Measurements from ENCODE around the gene CPNE2.
"Not testable (repeated sequence)": the region's sequence is repeated elsewhere in the genome, so short reads cannot be mapped to it uniquely, and the experiment has no call there.

Gene CPNE2

DNA sequence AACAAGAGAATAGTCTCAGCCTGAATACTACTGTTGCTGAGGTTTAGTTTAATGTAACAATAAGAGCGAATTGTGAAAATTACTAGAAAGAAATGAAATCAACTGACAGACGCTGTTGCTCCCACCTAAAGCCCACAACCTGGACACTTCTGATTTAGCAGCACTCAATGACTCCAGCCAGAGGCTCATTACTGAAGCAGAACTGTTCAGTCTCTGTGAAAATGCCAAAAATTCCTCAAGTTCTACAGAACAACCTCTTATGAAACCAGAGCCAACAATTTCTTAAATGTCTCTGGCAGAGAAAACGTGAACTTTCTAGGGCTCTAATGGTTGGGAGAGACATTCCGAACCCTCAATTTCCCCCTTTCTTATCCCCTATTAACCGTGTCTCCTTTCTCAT is 83.5 kb downstream of the CPNE2 start:
- FAIRE-seq = no peak

DNA sequence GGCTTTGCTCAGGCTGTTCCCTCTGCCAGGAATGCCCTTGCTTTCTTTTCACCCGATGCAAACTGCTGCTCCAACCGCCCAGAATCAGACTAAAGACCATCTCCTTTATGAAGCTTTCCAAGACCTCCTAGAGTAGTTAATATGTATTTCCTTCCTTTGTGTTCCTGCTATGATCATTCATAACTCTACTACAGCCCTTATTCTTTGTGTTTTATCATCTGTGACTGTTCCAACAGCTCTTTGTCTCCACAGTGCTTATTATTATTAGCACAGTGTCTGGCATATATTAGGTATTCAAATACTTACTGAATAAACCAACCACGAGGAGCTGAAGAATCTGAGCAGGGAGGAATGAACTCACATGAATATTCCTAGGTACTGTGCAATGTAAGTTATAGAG is 85.8 kb downstream of the CPNE2 start:
- no peak for FAIRE-seq

DNA sequence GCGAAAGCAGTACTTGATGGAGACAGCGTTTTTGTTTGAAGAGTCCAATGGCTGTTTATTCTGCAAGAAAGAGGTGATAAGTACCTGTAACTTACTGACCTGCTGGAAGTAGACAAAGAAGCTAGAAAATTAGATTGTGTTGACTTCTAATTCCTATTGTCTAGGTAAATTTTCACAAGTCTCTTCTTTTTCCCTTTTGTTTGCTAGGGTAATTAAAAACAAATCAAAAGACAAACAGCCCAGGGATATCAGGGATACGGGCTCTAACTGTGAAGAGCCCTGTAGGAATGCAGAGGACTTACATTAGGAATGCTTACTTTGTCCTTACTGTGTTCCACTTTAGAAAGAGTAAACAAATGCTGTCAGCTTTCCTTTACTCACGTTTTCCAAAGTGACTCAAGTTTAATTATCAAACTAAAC is 86.4 kb downstream of the CPNE2 start:
- FAIRE-seq = no peak

DNA sequence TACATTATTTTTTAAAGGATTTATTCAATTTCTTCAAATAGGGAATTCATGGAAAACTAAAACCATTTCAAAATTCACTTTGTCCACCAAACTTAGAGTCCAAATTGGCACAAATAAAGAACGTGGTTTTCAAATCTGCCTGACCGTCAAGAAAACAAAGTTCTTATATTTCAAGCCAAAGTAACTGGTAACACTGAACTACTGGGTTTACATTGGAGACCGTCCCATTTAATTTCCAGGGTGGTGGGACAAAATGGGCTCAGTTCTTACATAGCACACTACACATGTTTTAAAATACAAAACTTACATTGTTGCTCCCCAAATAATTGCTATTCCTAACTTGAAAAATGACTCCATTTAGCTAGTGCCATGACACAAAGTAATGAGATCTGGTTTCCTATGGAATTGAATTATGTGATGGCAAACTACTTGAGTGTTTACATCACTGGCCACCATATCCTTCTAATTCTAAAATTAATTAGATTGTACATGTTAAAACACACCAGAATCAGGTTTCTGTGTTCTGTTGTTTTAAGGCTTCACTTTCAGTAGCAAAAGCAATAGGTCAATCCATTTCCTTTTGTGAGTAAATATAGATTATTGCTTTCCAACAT is 86.9 kb downstream of the CPNE2 start:
- FAIRE-seq = no peak

DNA sequence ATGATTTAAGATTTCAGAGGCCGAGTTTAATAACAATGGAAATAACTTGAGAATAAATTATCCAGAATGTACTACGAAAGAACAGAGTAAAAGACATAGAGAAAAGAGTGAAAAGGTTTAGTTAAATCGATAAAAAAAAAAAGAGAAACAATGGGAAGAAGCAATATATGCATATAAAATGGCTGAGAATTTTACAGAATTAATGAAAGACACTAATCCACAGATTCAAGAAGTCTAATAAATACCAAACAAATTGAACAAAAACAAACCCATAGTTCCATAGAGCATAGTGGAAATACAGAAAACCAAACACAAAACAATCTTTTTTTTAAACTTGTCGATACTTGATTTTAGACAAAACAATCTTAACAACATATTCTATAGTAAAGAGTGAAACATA is 91.7 kb downstream of the CPNE2 start:
- FAIRE-seq = no peak

DNA sequence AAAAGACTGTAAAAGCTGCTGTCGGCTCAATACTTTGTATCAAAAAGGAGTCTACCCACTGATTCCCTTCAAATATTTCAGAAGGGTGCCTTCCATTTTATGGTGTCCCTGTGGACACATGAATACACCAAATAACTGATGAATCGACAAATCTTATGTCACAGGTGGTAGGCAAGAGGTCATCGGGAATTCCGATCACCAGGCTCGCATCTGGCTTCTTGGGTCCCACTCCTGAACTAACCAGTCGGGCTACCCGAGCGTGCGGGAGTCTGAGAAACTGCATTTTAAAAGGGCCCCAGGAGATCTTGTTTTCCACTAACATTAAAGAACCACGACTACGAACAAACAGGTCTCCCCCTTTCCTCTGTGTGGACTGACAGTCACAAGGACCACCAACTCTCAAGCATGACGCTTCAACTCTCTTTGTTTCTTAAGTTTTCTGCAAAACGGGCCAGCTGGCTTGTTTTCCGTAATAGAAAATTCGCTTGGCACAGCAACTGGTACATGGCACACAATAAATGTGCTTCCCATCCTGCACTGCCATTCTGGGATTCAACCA is 92.6 kb downstream of the CPNE2 start:
- no peak for FAIRE-seq

DNA sequence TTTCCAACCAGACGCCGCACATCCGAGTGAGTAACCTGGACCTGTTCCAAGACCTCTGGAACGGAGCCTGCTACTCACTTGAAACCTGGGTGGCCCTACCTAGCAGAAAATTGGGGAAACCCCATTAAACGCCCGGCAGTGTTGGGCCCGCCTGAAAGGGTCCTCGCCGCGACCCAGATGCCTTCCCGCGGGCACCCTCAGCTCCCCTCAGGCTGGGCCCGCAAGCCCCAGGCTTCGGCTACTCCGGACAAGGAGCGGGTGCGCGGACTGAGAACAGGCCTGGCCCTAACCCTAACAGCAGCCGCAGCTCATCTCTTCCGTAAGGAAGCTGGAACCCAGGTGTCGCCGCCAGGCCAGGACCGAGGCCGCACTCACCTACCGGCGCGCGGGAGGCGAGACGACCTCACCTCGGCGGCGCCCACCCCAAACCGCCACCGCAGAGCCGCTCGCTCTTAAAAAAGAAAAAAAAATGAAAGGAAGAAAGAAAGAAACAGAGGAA is 93.1 kb downstream of the CPNE2 start:
- FAIRE-seq = no peak

DNA sequence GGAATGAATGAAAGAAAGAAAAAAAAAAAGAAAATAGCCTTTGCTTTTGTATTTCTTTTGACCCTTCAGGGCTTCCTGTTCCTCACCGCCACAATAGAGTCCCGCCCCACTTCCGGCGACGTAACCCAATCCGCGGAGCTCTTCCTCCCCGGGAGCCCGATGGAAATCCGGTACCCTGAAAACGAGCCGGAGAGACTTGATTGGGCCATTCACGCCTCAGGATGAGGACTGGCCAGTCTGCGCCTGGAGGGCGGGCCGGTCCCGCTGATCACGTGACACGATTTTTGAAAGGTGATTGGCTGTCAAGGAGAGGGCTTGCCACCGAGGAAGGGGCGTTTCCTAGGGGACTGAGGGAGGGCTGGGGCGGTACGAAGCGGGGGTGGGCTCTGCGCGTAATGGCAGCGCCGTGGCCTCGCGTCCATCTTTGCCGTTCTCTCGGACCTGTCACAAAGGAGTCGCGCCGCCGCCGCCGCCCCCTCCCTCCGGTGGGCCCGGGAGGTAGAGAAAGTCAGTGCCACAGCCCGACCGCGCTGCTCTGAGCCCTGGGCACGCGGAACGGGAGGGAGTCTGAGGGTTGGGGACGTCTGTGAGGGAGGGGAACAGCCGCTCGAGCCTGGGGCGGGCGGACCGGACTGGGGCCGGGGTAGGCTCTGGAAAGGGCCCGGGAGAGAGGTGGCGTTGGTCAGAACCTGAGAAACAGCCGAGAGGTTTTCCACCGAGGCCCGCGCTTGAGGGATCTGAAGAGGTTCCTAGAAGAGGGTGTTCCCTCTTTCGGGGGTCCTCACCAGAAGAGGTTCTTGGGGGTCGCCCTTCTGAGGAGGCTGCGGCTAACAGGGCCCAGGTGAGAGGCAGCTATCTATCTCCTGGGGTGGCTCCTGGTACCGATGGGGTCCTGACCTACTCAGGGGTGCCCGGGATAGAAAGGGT is 93.8 kb downstream of the CPNE2 start, which contains the start of the genes PSME3IP1 and RSPRY1:
TSS of gene PSME3IP1 (minus strand) at position 95 of the 927 bp plus-strand sequence. CDS start 12,185 bp downstream, outside the sequence.
TSS of gene RSPRY1 (plus strand) at position 385 of the 927 bp plus-strand sequence. CDS start 18,330 bp downstream, outside the sequence.
- FAIRE-seq = peak; percentile 99

DNA sequence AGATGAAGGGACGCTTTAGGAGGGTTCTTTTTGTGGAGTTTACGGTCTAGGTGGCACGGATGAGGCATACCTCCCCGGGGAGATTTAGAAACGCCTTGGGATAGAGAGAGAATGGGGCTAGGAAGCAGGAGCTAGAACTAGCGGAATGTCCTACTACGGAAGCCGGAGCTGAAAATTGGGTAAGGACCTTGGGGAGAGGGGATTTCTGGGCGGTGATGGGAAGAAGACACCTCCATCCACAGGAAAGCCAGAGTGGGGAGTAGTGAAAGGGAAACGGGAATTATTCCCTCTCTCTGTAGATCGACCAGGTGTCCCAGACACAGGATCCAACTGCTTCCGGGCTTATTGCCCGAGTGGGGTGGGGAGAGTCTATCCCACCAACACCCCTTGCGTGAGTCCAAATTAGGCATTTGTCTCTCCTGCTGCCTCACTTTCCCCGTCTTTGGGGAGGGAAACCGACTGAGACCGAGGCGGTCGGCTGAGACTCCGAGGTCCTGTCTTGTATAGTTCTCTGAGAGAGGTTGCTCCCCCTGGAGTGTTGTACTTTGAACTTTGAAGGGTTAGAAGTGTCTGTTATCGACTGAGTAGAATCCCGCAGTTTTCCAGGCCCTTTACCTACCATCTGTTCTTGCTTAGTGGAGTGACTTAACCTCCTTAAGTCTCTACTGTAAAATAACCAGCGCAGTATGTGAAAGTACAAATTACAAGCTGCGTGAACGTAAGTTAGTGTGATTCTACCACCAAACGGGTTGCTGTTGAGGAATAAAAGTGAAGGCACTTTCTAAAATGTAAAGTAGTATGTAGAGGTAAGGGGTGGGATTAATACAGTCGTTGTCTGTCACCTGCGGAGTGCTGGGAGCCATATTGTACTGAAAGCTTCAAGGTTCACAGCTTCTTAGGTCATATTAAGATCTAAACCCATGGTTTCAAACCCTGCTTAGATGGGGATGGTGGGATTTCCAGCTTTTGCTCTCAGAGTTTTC is 94.8 kb downstream of the CPNE2 start:
- no peak for FAIRE-seq

DNA sequence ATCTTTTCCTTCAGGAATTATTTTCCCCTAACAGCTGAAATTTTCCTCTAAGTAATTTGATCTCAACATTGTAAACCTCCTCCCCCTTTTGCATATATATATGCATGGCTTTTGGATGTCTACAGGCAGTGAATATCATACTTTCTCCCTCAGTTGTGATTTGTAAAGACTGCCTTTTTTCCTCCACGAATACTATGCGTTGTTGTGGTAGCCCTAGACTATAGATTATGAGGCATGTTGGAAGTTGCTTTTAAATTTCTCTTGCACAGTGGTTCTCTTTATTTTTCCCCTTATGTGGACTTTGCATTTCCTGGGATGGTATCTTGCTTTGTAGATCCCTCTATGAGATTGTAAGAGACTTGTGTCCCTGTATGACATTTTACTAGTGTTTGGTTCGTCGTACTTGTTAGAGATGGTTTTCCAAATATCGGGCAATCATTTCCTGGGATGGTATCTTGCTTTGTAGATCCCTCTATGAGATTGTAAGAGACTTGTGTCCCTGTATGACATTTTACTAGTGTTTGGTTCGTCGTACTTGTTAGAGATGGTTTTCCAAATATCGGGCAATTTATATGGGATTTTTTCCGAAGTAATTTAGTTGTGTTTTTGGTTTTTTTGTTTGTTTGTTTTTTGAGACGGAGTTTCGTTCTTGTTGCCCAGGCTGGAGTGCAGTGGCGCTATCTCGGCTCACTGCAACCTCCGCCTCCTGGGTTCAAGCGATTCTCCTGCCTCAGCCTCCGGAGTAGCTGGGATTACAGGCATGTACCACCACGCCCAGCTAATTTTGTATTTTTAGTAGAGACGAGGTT is 95.7 kb downstream of the CPNE2 start:
- FAIRE-seq = not testable (repeated sequence)

DNA sequence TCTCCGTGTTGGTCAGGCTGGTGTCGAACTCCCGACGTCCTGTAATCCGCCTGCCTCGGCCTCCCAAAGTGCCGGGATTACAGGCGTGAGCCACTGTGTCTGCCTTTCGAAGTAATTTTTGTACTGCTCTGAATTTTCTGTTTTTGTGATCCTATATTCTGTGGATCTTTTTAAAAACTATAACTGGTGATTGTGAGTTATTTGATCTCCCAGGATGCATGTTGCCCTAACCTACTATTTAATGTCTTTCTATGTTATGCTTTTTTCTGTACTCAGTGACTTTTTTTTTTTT is 96.3 kb downstream of the CPNE2 start:
- FAIRE-seq = no peak

DNA sequence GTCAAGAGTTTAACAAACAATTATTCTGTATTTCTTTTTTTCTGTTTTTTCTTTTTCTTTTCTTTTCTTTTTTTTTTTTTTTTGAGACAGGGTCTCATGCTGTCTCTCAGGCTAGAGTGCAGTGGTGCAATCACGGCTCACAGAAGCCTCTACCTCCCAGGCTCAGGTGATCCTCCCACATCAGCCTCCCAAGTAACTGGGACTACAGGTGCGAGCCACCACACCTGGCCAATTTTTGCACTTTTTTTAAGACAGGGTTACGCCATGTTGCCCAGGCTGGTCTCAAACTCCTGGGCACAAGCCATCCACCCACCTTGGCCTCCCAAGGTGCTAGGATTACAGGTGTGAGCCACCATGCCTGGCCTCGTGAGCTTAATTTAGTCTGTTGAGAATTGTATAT is 97.1 kb downstream of the CPNE2 start:
- FAIRE-seq = not testable (repeated sequence)

DNA sequence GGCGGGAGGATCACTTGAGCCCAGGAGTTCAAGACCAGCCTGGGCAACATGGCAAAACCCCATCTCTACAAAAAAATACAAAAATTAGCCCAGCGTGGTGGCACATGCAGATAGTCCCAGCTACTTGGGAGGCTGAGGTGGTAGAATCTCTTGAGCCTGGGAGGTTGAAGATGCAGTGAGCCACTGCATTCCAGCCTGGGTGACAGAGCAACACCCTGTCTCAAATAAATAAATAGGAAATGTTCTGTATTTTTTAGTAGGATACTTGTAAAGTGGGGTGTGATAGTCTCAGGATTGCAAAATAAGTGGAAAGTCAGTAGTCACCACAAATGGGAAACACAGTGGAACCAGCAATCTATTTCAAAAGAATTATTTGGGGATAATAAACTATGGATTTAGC is 97.8 kb downstream of the CPNE2 start:
- FAIRE-seq = no peak

DNA sequence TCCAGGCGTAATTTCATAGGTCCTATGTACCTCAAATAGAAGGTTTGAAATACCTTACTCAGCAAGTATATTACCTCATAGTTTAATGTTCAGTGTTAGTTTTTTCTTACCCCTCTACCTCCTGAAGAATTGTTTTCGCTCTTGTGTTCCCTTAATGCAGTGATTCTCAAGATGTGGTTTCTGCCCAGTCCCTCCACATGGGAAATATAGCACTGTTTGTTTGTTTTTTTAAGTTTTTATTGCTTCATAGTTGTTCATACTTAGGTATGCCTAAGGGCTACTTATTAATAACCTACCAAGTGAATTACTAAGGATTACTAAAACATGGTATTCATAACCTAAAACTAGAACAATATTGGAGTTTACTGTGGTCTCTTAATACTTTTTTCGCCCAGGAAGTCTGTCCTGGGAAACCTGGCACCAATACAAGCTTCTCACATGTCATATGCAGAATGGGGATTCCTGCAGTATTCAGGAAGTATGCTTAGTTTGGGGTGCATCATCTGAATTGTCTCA is 98.7 kb downstream of the CPNE2 start:
- FAIRE-seq = no peak

DNA sequence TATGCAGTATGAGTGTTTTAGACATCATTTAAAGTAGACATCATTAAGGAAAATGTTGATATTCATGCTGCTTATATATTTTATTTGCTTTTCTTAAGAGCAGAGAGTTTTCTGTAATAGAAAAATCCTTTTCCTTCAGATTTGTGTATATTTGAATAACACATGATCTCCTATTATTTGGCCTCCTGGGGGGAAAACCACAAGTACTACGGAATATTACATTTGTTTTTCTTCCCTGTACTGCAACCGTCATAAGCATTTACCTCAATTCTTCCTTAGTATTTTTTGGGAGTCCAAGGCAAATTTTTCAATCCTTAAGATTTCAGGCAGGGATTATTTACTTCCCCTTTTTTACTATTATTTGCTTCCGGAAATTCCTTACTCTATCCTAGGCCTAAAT is 99.8 kb downstream of the CPNE2 start:
- no peak for FAIRE-seq

DNA sequence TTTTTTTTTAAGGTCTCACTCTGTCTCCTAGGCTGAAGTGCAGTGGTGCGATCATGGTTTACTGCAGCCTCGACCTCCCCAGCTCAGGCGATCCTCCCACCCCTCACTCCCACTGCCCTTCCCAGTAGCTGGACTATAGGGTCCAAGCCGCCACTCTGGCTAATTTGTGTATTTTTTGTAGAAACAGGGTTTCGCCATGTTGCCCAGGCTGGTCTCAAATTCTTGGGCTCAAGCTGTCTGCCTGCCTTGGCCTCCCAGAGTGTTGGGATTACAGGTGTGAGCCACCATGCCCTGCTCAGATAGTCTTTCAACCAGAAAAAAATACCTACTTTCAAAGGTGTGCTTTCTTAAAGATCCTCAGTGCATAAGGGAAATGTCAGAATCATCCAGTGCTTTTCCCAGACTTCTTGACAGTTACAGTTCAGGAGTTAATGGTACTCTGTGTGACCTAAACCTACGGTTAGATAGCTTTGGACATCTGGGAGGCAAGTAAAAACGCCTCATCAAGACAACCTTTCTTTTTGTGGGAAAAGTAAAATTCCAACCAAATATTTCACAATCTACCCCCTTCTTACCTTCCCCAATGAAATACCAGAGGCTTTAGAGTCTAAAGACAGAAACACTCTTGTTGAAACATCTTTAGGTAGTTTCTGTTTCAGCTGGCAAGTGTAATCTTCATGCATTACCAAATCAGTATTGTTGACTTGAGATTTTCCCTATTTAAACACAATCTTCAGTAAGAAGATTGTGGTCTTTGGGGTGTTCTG is 100.5 kb downstream of the CPNE2 start:
- FAIRE-seq = no peak

DNA sequence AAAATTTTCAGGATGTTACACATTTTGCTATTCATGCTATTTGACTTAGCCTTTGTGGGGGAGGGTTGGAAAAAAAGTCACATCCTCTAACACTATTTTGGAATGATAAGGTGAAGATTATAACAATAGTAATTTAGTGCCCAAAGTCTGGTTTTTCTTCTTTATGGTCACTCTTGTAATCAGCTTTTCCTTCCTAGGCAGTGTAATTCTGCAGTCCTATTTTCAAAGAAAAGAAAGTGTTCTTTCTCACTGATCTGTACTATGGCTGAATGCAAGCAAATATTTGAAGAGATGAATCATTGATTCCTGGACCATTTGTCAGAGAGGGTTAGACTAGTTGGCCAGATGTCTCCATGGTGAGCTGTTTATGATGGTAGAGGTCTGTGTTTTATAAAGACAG is 102.1 kb downstream of the CPNE2 start:
- peak; percentile 51 for FAIRE-seq

DNA sequence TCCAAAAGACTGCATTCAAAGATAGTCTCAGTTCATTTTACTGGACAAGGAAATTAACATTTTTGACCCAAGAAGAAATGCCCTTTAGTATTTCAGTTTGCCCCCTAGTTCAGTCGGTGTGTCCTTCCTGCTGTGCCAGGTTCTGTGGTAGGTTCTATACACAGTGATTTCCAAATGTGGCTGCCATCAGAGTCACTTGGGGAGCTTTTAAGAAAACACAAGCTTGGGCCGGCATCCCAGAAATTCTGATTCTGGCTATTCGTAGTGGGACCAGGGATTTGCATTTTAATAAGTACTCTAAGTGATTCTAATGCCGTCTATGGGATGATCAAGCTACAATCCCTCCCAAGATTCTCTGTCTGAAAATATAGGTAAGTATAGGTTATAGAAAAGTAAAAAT is 103.9 kb downstream of the CPNE2 start:
- no peak for FAIRE-seq

DNA sequence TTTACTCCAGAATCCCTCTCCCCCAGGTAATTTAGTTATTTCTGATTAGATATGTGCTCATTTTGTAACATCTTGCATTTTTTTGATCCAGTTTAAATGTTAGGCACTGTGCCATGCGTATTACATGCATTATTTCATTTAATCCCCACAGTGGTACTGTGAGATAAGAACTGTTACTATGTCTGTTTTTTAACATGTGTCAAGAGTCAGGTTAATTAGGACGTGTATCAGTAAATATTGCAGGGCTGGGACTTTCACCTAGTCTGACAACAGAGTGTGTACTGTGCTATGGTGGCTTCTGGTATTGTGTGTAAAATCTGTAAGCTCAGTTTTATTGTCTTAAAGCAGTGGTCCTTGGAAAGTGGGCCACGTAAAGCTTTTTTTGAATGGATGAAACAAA is 104.4 kb downstream of the CPNE2 start:
- no peak for FAIRE-seq
